D341Med (cell line): ENCODE results near the gene NXF2B.
"Not testable (repeated sequence)": the region's sequence is repeated elsewhere in the genome, so short reads cannot be mapped to it uniquely, and the experiment has no call there.

Experiments
- DNase-seq: peaks from one replicate; pipeline ENCODE4 v3.0.0; 2012; ENCODE audit warnings: low spot score

Gene NXF2B, protein sequence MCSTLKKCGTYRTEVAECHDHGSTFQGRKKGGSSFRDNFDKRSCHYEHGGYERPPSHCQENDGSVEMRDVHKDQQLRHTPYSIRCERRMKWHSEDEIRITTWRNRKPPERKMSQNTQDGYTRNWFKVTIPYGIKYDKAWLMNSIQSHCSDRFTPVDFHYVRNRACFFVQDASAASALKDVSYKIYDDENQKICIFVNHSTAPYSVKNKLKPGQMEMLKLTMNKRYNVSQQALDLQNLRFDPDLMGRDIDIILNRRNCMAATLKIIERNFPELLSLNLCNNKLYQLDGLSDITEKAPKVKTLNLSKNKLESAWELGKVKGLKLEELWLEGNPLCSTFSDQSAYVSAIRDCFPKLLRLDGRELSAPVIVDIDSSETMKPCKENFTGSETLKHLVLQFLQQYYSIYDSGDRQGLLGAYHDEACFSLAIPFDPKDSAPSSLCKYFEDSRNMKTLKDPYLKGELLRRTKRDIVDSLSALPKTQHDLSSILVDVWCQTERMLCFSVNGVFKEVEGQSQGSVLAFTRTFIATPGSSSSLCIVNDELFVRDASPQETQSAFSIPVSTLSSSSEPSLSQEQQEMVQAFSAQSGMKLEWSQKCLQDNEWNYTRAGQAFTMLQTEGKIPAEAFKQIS

DNA sequence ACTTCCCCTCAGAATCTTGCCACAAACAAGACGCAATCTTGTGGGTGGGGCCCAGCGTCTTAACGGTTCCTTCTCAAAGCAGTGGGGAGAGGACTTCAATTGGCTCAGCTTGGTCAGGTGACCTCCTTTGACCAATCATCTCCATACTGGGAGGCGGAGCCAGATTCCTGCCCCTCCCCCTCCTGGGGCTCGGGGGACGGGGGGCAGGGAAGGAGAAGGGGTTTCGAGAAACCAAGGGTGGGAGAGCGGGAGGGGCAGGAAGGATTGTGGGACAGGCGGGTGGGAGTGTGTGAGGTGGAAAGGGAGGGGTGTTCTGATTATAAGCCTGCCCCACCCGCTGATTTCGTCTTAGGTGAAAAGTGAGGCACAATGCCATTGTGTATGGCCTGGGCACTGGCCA, at the start of gene NXF2B:
TSS of gene NXF2B (minus strand) at position 101 of the 400 bp plus-strand sequence. CDS start 59,972 bp downstream, outside the sequence.
- not testable (repeated sequence) for DNase-seq

DNA sequence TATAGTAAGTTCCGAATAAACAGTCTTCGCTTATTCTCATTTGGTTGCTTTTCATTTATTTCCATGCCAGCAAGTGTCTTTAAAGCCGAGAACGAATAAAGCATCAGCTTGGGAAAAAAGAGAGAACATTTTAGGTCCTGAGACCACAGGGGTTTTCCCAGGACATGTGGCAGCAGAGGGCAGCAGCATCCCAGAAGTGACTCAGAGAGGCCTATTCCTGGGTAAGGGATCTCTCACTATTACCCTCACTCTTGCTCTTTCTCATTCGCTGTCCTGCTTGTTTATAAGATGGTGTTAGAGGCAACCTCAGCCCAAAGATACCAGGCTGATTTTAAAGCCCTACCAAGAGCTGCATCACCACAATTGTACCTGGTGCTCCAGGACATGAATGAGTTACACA, 39.0 kb upstream of the NXF2B start:
- DNase-seq: not testable (repeated sequence)

DNA sequence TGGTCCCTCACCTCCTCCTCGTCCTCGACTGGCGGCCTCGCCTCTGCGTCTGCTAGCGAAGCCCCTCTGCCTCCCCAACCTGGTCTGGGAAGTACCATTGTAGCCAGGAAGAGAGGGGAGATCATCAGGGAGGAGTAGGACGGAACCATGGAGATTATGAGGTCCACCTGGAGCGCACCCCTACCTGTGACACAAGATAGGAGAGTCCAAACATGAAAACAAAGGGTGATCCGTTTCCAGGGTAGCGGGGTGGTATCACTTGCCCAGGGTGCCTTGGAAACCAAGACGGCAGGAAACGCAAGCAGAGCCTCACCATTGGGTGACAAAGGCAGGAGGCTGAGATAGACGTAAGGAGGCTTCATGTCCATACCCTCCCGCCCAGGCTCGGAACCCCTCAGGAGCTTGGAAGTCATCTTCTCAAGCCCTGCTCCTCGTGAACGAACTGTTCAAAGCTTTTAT, 32.0 kb upstream of the NXF2B start, which contains the start of gene TCP11X2:
TSS of gene TCP11X2 (minus strand) at position 51 of the 459 bp plus-strand sequence.
- DNase-seq: not testable (repeated sequence)

DNA sequence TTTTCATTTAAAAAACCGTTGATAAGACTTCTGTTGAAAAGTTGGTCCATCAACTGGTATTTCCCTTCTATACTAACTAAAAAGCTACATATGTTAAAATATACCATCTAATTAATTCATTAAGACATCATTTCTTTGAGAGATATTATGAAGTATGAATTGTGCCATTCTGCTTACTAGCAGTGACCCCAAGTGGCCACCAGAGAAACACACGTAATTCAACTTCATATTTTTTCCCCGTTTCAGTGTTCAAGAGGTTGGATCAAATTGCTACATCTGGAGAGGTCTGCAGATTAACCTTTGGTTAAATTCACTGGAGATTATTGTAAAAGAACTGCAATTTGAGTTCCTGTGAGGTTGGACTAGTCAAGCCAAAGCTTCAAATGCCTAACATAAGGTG, 30.4 kb upstream of the NXF2B start:
- DNase-seq: not testable (repeated sequence)

DNA sequence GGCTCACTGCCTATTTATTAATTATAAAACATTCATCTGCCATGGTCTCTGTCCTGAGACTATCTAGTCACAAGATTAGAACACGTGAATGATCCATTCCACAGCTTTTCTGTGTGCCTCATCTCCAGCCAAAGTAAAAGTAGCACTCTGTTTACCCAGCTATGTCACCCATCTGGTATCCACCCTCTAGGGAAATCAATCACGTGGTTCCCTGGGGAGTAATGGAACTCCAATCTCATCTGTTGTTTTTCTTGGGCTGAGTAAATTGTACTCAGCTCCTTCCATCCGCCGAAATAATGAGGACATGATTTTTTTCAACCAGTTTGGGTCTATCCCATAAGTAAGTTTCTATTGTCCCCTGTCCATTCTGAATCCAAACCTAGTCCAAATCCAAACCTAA, 18.8 kb upstream of the NXF2B start:
- not testable (repeated sequence) for DNase-seq

DNA sequence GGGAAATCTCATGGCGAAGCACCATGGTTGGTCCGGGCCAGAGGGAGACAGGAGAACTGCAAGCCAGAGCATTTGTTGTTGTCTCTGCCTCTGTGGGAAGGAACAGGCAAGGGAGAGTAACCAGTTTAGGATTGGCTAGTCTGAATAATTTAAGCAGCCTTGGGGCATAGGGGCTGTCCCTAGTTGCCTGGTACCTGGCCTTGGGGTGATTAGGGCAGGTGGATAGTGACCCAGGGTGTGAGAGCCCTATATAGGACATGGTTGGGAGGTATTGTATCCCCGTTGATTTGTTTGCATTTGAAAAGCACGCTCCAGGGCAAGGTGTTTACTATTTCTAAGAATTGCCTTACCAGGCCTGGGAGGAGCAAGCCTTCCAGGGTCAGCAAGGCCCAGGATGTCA, 25.3 kb downstream of the NXF2B start:
- not testable (repeated sequence) for DNase-seq

DNA sequence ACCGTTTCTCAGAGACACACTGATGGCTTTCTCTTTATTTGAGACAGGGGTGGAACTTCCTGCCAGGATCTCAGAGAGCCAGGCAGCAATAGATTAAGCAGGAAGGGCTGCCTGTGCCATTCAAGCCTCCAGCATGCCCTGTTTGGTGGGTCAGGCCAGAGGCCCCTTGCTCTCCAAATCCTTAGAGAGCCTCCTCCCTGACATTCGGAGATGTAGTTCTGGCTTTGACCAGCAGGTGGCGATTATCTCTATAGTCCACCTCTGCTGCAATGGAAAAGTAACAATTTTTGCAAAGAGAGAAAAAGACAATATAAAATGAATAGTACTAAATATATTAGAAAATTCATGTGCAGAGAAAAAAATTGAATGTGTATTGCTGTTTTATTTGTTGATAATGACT, 93.9 kb downstream of the NXF2B start:
- DNase-seq: peak; percentile 40

DNA sequence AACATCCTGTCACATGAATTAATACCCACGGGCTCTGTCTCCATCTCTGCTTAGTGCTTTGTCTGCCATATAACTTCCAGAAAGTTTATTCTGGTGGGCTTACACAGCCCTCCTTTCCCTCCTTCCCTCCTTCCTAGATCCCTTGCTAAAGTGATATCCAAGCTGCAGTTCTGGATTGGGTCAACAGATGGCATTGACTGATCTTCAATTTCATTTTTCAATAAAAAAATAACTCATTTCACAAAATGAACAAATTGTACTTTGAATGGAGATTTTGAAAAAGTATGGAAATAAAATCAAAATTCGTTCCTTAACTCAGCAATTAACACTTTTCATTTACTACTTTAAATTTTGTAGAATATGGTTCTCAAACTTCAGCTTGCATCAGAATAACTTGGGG, 97.9 kb downstream of the NXF2B start:
- DNase-seq: no peak

DNA sequence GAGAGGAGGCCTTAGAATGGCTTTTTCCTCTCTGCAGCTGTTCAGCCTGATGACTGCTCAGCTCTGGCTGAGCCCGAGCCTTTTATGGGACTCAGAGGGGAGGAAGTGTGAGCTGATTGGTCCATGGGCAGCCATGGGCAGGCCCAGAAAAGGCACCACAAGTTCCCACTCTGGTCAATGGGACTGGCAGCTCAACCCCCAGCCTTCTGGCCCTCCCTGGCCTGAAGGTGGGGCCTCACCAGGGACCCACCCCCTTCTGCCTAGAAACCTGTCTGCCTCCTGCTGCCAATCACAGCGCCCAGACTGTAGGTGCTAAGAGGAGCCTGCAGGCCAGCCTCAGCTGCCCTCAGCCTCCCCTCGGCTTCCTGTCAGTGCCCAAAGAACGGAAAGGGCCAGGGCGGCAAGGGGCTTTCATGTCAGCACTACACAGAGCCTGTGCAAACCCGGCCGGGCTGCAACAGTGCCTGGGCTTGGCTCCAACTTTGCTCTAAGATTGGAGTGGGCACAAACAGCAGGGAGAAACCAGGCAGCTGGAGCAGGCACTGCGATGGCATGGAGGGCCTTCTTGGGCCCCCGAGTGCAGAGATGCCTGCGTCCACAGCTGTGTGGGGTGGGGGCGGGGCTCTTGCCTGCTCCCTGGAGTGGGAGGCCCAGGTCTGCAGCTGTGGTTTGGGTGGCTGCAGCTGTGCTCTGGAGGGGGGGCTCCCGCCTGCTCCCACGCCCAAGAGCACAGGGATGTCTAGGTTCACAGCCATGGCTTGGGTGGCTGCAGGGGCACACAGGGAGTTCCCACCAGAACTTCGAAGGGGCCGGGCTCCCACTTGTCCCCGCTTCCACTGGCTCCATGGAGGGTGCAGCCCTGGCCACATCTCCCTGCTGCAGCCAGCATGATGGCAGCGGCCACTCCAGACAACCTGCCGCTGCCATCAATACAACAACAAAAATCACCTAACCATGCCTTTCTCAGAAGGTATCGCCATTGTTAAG, 100.2 kb downstream of the NXF2B start:
- no peak for DNase-seq

DNA sequence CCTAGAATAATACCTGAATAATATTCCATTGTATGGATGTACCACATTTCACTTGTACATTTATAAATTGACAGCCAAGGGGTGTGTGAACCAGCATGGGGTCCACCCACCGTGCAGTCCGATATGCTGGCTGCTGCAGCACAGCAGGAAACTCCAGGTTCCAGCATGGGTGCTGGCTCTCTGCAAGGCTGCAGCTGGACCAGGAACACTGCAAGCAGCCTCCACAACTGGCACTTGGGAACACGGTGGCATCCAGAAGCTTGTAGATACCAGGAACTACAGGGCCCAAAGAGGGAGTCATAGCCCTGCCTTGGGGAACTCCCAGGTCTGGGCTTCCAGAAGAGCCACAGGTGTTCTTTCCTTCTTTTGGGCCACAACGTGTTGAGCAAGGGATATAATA, 101.6 kb downstream of the NXF2B start:
- DNase-seq: no peak
